ENCODE measurements around the gene SCYGR1. TPM values are rescaled to one million over a fixed set of nuclear protein-coding genes. Genes with fewer than 3 reads are reported as not detected.

SCYGR1 gene
- total RNA-seq, 1 donor from 2014 or later, result not detected

- TF ChIP-seq CTCF (IDR thresholded peaks at IDR 0.05), result no peak
- H3K9me3 Mint-ChIP-seq (ENCODE audit: low read depth), result no peaks in the 10 kb centered on the region
- no peaks in the 10 kb centered on the region for H3K36me3 Mint-ChIP-seq (ENCODE audit: low read depth)
- H3K4me3 Mint-ChIP-seq (ENCODE audit: unreplicated experiment), result no peak overlapping the region
- no peaks in the 10 kb centered on the region for H3K4me1 Mint-ChIP-seq (ENCODE audit: low read depth)
- no peak for DNase-seq (ENCODE audit: low spot score)
- H3K27me3 Mint-ChIP-seq (ENCODE audit: low read depth), result no peaks in the 10 kb centered on the region
- H3K27ac Mint-ChIP-seq (ENCODE audit: unreplicated experiment), result no peak overlapping the region
Observed at GRCh38 chr2:227394401-227394800, 6.7 kb upstream of the SCYGR1 start.

- Mint-ChIP-seq H3K4me1 (ENCODE audit: low read depth) (no peaks in the 10 kb centered on the region), H3K4me3 (ENCODE audit: unreplicated experiment) (no peak overlapping the region), H3K27me3 (ENCODE audit: low read depth) (no peaks in the 10 kb centered on the region), H3K27ac (ENCODE audit: unreplicated experiment) (no peak overlapping the region), H3K36me3 (ENCODE audit: low read depth) (no peaks in the 10 kb centered on the region), H3K9me3 (ENCODE audit: low read depth) (peaks cover 5% of the 10 kb centered on the region)
- no peak for TF ChIP-seq CTCF (IDR thresholded peaks at IDR 0.05)
- DNase-seq (ENCODE audit: low spot score), result no peak
Observed at GRCh38 chr2:227390468-227391256, 2.9 kb upstream of the SCYGR1 start.

GRCh38 chr2:227389661-227390060 is 1.9 kb upstream of the SCYGR1 start:
- TF ChIP-seq CTCF (IDR thresholded peaks at IDR 0.05), result no peak
- Mint-ChIP-seq H3K27ac (ENCODE audit: unreplicated experiment) (no peak overlapping the region), H3K27me3 (ENCODE audit: low read depth) (no peaks in the 10 kb centered on the region), H3K9me3 (ENCODE audit: low read depth) (peaks cover 5% of the 10 kb centered on the region), H3K36me3 (ENCODE audit: low read depth) (no peaks in the 10 kb centered on the region), H3K4me1 (ENCODE audit: low read depth) (no peaks in the 10 kb centered on the region), H3K4me3 (ENCODE audit: unreplicated experiment) (no peak overlapping the region)
- no peak for DNase-seq (ENCODE audit: low spot score)

GRCh38 chr2:227389231-227389630 is 1.5 kb upstream of the SCYGR1 start:
- Mint-ChIP-seq H3K27ac (ENCODE audit: unreplicated experiment) (no peak overlapping the region), H3K36me3 (ENCODE audit: low read depth) (no peaks in the 10 kb centered on the region), H3K4me1 (ENCODE audit: low read depth) (no peaks in the 10 kb centered on the region), H3K9me3 (ENCODE audit: low read depth) (peaks cover 5% of the 10 kb centered on the region), H3K4me3 (ENCODE audit: unreplicated experiment) (no peak overlapping the region), H3K27me3 (ENCODE audit: low read depth) (no peaks in the 10 kb centered on the region)
- no peak for DNase-seq (ENCODE audit: low spot score)
- TF ChIP-seq CTCF (IDR thresholded peaks at IDR 0.05), result no peak

- Mint-ChIP-seq H3K27ac (ENCODE audit: unreplicated experiment) (no peak overlapping the region), H3K4me3 (ENCODE audit: unreplicated experiment) (no peak overlapping the region), H3K9me3 (ENCODE audit: low read depth) (peaks cover 5% of the 10 kb centered on the region), H3K27me3 (ENCODE audit: low read depth) (peaks cover 2% of the 10 kb centered on the region), H3K4me1 (ENCODE audit: low read depth) (no peaks in the 10 kb centered on the region), H3K36me3 (ENCODE audit: low read depth) (no peaks in the 10 kb centered on the region)
- DNase-seq (ENCODE audit: low spot score), result no peak
- TF ChIP-seq CTCF (IDR thresholded peaks at IDR 0.05), result no peak
Observed at GRCh38 chr2:227388537-227389011, 825 bp upstream of the SCYGR1 start.
